ENCODE measurements around the gene ZNF770.

ZNF770 gene

DNA sequence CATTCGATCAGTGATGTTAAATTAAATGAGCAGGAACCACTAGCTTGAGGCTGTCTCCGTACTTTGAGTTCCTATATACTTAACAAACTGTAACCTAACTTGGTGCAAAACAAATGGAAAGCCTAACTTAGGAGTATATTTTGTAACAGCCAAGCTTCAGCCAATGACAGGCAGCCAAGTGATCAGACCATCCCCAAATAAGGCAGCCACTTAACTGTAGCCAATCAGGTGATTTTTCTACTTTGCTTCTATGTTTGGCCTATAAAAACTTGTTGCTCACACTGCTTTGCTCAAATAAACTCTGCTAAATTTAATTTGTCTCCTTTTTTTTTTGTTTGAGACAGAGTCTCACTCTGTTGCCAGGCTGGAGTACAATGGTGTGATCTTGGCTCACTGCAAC is 19.3 kb upstream of the ZNF770 start:
- Histone ChIP-seq H3K4me2 (ENCODE audit: low read length) (no peak overlapping the region), H3K27ac (ENCODE audit: low read length) (no peak overlapping the region), H2AFZ (ENCODE audit: low read depth, low read length) (no peak overlapping the region), H3K4me1 (ENCODE audit: low read length) (no peaks in the 10 kb centered on the region), H3K4me3 (ENCODE audit: low read length) (no peak overlapping the region), H3K9ac (ENCODE audit: low read length) (no peak overlapping the region), H3K9me3 (ENCODE audit: insufficient read depth, low read length) (no peaks in the 10 kb centered on the region), H3K36me3 (replicated peaks; ENCODE audit: low read depth, low read length) (no peaks in the 10 kb centered on the region), H3K79me2 (ENCODE audit: low read length) (no peaks in the 10 kb centered on the region), H4K20me1 (ENCODE audit: insufficient read depth, low read length) (no peaks in the 10 kb centered on the region), H3K27me3 (ENCODE audit: low read depth, low read length) (no peaks in the 10 kb centered on the region)
- no peak for TF ChIP-seq EZH2phosphoT487 (IDR thresholded peaks at IDR 0.05; ENCODE audit: low read depth)
- TF ChIP-seq, protein P1, sequence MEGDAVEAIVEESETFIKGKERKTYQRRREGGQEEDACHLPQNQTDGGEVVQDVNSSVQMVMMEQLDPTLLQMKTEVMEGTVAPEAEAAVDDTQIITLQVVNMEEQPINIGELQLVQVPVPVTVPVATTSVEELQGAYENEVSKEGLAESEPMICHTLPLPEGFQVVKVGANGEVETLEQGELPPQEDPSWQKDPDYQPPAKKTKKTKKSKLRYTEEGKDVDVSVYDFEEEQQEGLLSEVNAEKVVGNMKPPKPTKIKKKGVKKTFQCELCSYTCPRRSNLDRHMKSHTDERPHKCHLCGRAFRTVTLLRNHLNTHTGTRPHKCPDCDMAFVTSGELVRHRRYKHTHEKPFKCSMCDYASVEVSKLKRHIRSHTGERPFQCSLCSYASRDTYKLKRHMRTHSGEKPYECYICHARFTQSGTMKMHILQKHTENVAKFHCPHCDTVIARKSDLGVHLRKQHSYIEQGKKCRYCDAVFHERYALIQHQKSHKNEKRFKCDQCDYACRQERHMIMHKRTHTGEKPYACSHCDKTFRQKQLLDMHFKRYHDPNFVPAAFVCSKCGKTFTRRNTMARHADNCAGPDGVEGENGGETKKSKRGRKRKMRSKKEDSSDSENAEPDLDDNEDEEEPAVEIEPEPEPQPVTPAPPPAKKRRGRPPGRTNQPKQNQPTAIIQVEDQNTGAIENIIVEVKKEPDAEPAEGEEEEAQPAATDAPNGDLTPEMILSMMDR (IDR thresholded peaks at IDR 0.05; ENCODE audit: low read depth, low read length), result no peak

- Histone ChIP-seq H3K27me3 (ENCODE audit: low read depth, low read length) (no peaks in the 10 kb centered on the region), H3K9ac (ENCODE audit: low read length) (no peak overlapping the region), H3K36me3 (replicated peaks; ENCODE audit: low read depth, low read length) (no peaks in the 10 kb centered on the region), H3K4me3 (ENCODE audit: low read length) (no peak overlapping the region), H3K27ac (ENCODE audit: low read length) (no peak overlapping the region), H3K4me2 (ENCODE audit: low read length) (no peak overlapping the region), H3K9me3 (ENCODE audit: insufficient read depth, low read length) (no peaks in the 10 kb centered on the region), H2AFZ (ENCODE audit: low read depth, low read length) (no peak overlapping the region), H3K79me2 (ENCODE audit: low read length) (no peaks in the 10 kb centered on the region), H3K4me1 (ENCODE audit: low read length) (no peaks in the 10 kb centered on the region), H4K20me1 (ENCODE audit: insufficient read depth, low read length) (no peaks in the 10 kb centered on the region)
- no peak for TF ChIP-seq EZH2phosphoT487 (IDR thresholded peaks at IDR 0.05; ENCODE audit: low read depth)
- TF ChIP-seq, protein P1 (IDR thresholded peaks at IDR 0.05; ENCODE audit: low read depth, low read length), result no peak
These were observed 17.8 kb upstream of the ZNF770 start for GRCh38 chr15:35005933-35006332.

DNA sequence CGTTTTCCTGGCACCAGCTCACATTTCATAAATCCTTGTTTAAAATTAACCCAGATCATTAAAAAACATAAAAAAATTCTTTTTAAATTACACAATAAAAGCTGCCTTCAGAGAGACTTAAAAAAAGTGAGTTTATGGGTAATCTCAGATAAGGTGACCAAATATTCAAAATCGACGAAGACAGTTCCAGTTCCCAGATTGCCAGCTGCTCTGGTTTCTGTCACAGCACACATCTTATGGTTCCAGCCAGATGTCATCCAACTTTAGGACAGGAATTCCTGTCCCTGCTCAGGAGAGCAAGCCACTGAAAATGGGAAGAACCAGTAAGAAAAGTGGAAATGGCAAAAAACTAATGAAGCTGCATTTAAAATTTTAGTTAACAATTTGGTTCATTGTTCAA is 15.8 kb upstream of the ZNF770 start:
- no peak overlapping the region for H3K4me2 ChIP-seq (ENCODE audit: low read length)
- H3K4me3 ChIP-seq (ENCODE audit: low read length), result no peak overlapping the region
- H4K20me1 ChIP-seq (ENCODE audit: insufficient read depth, low read length), result no peaks in the 10 kb centered on the region
- TF ChIP-seq EZH2phosphoT487 (IDR thresholded peaks at IDR 0.05; ENCODE audit: low read depth), result no peak
- TF ChIP-seq, protein P1 (IDR thresholded peaks at IDR 0.05; ENCODE audit: low read depth, low read length), result no peak
- no peaks in the 10 kb centered on the region for H3K36me3 ChIP-seq (replicated peaks; ENCODE audit: low read depth, low read length)
- no peak overlapping the region for H3K27ac ChIP-seq (ENCODE audit: low read length)
- no peaks in the 10 kb centered on the region for H3K27me3 ChIP-seq (ENCODE audit: low read depth, low read length)
- no peaks in the 10 kb centered on the region for H3K9me3 ChIP-seq (ENCODE audit: insufficient read depth, low read length)
- no peaks in the 10 kb centered on the region for H3K4me1 ChIP-seq (ENCODE audit: low read length)
- H2AFZ ChIP-seq (ENCODE audit: low read depth, low read length), result no peak overlapping the region
- H3K9ac ChIP-seq (ENCODE audit: low read length), result no peak overlapping the region
- no peaks in the 10 kb centered on the region for H3K79me2 ChIP-seq (ENCODE audit: low read length)

DNA sequence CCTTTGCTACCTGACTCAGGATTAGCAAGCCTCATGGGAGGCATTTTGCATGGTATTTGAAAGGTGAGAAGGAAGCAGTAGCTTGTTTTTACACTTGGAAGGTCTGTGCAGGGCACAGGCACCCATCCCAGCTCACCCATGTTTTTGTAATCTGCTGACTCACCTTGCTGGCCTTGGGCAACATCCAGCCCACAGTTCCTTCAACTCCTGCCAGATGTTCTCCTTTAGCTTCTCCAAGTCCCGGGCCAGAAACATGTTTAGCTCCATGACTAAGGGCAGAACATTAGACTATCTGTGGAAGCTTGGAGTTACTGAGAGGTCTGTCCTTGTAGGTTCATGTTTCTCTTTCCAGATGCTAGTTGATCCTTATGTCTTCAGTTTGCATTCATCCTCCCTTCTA is 12.4 kb upstream of the ZNF770 start:
- H3K4me3 ChIP-seq (ENCODE audit: low read length), result no peak overlapping the region
- no peak overlapping the region for H3K4me2 ChIP-seq (ENCODE audit: low read length)
- H2AFZ ChIP-seq (ENCODE audit: low read depth, low read length), result no peak overlapping the region
- H3K4me1 ChIP-seq (ENCODE audit: low read length), result no peaks in the 10 kb centered on the region
- no peaks in the 10 kb centered on the region for H3K79me2 ChIP-seq (ENCODE audit: low read length)
- peaks cover 3% of the 10 kb centered on the region; the same call in 1 of the 2 replicates for H3K27me3 ChIP-seq (ENCODE audit: low read depth, low read length)
- TF ChIP-seq, protein P1 (IDR thresholded peaks at IDR 0.05; ENCODE audit: low read depth, low read length), result no peak
- TF ChIP-seq EZH2phosphoT487 (IDR thresholded peaks at IDR 0.05; ENCODE audit: low read depth), result no peak
- H4K20me1 ChIP-seq (ENCODE audit: insufficient read depth, low read length), result no peaks in the 10 kb centered on the region
- no peak overlapping the region for H3K27ac ChIP-seq (ENCODE audit: low read length)
- H3K9ac ChIP-seq (ENCODE audit: low read length), result no peak overlapping the region
- no peaks in the 10 kb centered on the region for H3K36me3 ChIP-seq (replicated peaks; ENCODE audit: low read depth, low read length)
- H3K9me3 ChIP-seq (ENCODE audit: insufficient read depth, low read length), result no peaks in the 10 kb centered on the region

Measured in OCI-LY3 (cell line).